GM10847 (cell line): ENCODE measurements around the gene SUSD4.

Experiments
- POLR2A ChIP-seq: IDR thresholded peaks from 2 replicates; pipeline ENCODE4 v1.6.1; 2011; ENCODE audit not compliant: insufficient read length; ENCODE audit errors: extremely low read depth

SUSD4 gene

GRCh38 chr1:223291796-223292195 is 72.2 kb downstream of the SUSD4 start:
- no peak for TF ChIP-seq POLR2A

GRCh38 chr1:223290397-223290796 is 73.6 kb downstream of the SUSD4 start:
- TF ChIP-seq POLR2A, result no peak

- no peak for TF ChIP-seq POLR2A
Measured at GRCh38 chr1:223289621-223290020, 74.4 kb downstream of the SUSD4 start.

- TF ChIP-seq POLR2A, result no peak
Measured at GRCh38 chr1:223288826-223289225, 75.2 kb downstream of the SUSD4 start.

- no peak for TF ChIP-seq POLR2A
Measured at GRCh38 chr1:223285452-223285851, 78.5 kb downstream of the SUSD4 start.

- no peak for TF ChIP-seq POLR2A
Measured at GRCh38 chr1:223276029-223276428, 87.9 kb downstream of the SUSD4 start.

GRCh38 chr1:223273511-223273910 is 90.5 kb downstream of the SUSD4 start:
- no peak for TF ChIP-seq POLR2A

GRCh38 chr1:223271085-223271781 is 92.7 kb downstream of the SUSD4 start:
- no peak for TF ChIP-seq POLR2A

- no peak for TF ChIP-seq POLR2A
Measured at GRCh38 chr1:223270155-223270554, 93.8 kb downstream of the SUSD4 start.

GRCh38 chr1:223269006-223269405 is 95.0 kb downstream of the SUSD4 start:
- no peak for TF ChIP-seq POLR2A

GRCh38 chr1:223266632-223267172 is 97.3 kb downstream of the SUSD4 start:
- TF ChIP-seq POLR2A, result no peak

GRCh38 chr1:223264983-223265908 is 98.7 kb downstream of the SUSD4 start:
- no peak for TF ChIP-seq POLR2A

- no peak for TF ChIP-seq POLR2A
Measured at GRCh38 chr1:223264529-223264928, 99.4 kb downstream of the SUSD4 start.

GRCh38 chr1:223261914-223262313 is 102.1 kb downstream of the SUSD4 start:
- no peak for TF ChIP-seq POLR2A

- TF ChIP-seq POLR2A, result no peak
Measured at GRCh38 chr1:223260712-223261111, 103.3 kb downstream of the SUSD4 start.

- no peak for TF ChIP-seq POLR2A
Measured at GRCh38 chr1:223259462-223259861, 104.5 kb downstream of the SUSD4 start.
